H7 (cell line): ENCODE data around the gene FUT2. TPM values are rescaled to one million over a fixed set of nuclear protein-coding genes. Genes with fewer than 3 reads are reported as not detected.
"Not testable (repeated sequence)": the region's sequence is repeated elsewhere in the genome, so short reads cannot be mapped to it uniquely, and the experiment has no call there.

ENCODE experiments used
- DNase-seq: peaks from one replicate; pipeline ENCODE4 v3.0.0; 2012
- H3K27me3 ChIP-seq: 2 replicates; pipeline ENCODE4 v1.6.0; 2011; ENCODE audit warnings: mild to moderate bottlenecking, low read length; ENCODE audit not compliant: control insufficient read depth, insufficient read depth
- H3K36me3 ChIP-seq: replicated peaks from 2 replicates; pipeline ENCODE4 v1.5.1; 2011; ENCODE audit warnings: low read length; ENCODE audit not compliant: control insufficient read depth, insufficient read depth
- H3K4me3 ChIP-seq: 2 replicates; pipeline ENCODE4 v1.5.1; 2011; ENCODE audit warnings: low read depth, mild to moderate bottlenecking, control low read depth, low read length, moderate library complexity; ENCODE audit not compliant: insufficient read depth
- total RNA-seq: library from RNA; depleted of rRNA; stranded (reverse); fragments of >200 nt; shearing (Covaris generic); gene quantifications from 2 replicates; pipeline ENCODE4 v1.2.3, GENCODE V29; 2014

FUT2 gene
- total RNA-seq, 1 experiment from 2014 or later: 1.8 TPM

- no peak overlapping the region for H3K4me3 ChIP-seq
- DNase-seq: no peak
- peaks cover 12% of the 10 kb centered on the region for H3K27me3 ChIP-seq
- no peaks in the 10 kb centered on the region for H3K36me3 ChIP-seq
Observed at GRCh38 chr19:48676887-48677286, 18.9 kb upstream of the FUT2 start.

GRCh38 chr19:48678201-48678600 lies 17.6 kb upstream of the FUT2 start:
- DNase-seq: peak; percentile 23
- peaks cover 12% of the 10 kb centered on the region for H3K27me3 ChIP-seq
- no peak overlapping the region for H3K4me3 ChIP-seq
- H3K36me3 ChIP-seq: no peaks in the 10 kb centered on the region

- not testable (repeated sequence) for H3K4me3 ChIP-seq, H3K27me3 ChIP-seq, H3K36me3 ChIP-seq
- DNase-seq: peak; percentile 28
Observed at GRCh38 chr19:48680006-48680405, 15.8 kb upstream of the FUT2 start.

GRCh38 chr19:48680436-48681126 lies 15.2 kb upstream of the FUT2 start:
- Histone ChIP-seq H3K27me3 (peaks cover 1% of the 10 kb centered on the region; the same call in 1 of the 2 replicates), H3K4me3 (no peak overlapping the region), H3K36me3 (no peaks in the 10 kb centered on the region)
- DNase-seq: peak; percentile 38

- DNase-seq: peak; percentile 25
- H3K27me3 ChIP-seq: peaks cover 1% of the 10 kb centered on the region; the same call in 1 of the 2 replicates
Observed at GRCh38 chr19:48681127-48681470, 14.7 kb upstream of the FUT2 start.

GRCh38 chr19:48683349-48683748 lies 12.4 kb upstream of the FUT2 start:
- DNase-seq: peak; percentile 47
- Histone ChIP-seq H3K27me3 (no peaks in the 10 kb centered on the region), H3K4me3 (no peak overlapping the region), H3K36me3 (no peaks in the 10 kb centered on the region)

More at GRCh38 chr19:48681127-48681470, 14.7 kb upstream of the FUT2 start:
- no peaks in the 10 kb centered on the region for H3K36me3 ChIP-seq
- no peak overlapping the region for H3K4me3 ChIP-seq

- Histone ChIP-seq H3K36me3 (no peaks in the 10 kb centered on the region), H3K4me3 (no peak overlapping the region), H3K27me3 (no peaks in the 10 kb centered on the region)
- peak; percentile 25 for DNase-seq
Observed at GRCh38 chr19:48685583-48685982, 10.2 kb upstream of the FUT2 start.

- Histone ChIP-seq H3K4me3 (no peak overlapping the region), H3K36me3 (no peaks in the 10 kb centered on the region), H3K27me3 (no peaks in the 10 kb centered on the region)
- no peak for DNase-seq
Observed at GRCh38 chr19:48686088-48686487, 9.7 kb upstream of the FUT2 start.

GRCh38 chr19:48686637-48687036 lies 9.1 kb upstream of the FUT2 start:
- H3K27me3 ChIP-seq, H3K36me3 ChIP-seq, DNase-seq, H3K4me3 ChIP-seq: not testable (repeated sequence)

GRCh38 chr19:48687776-48688175 lies 8.0 kb upstream of the FUT2 start:
- no peaks in the 10 kb centered on the region for H3K27me3 ChIP-seq
- no peak overlapping the region for H3K4me3 ChIP-seq
- H3K36me3 ChIP-seq: no peaks in the 10 kb centered on the region
- peak; percentile 18 for DNase-seq

GRCh38 chr19:48689449-48689848 lies 6.3 kb upstream of the FUT2 start:
- no peaks in the 10 kb centered on the region for H3K27me3 ChIP-seq
- DNase-seq: no peak
- no peaks in the 10 kb centered on the region for H3K36me3 ChIP-seq
- H3K4me3 ChIP-seq: no peak overlapping the region

GRCh38 chr19:48693629-48694028 lies 2.1 kb upstream of the FUT2 start:
- not testable (repeated sequence) for H3K4me3 ChIP-seq, H3K27me3 ChIP-seq, DNase-seq, H3K36me3 ChIP-seq

GRCh38 chr19:48696353-48697010 lies 711 bp downstream of the FUT2 start:
- DNase-seq: peak; percentile 86
- Histone ChIP-seq H3K4me3 (peak overlapping the region; percentile 79), H3K27me3 (no peaks in the 10 kb centered on the region), H3K36me3 (no peaks in the 10 kb centered on the region)

- DNase-seq: peak; percentile 14
- no peaks in the 10 kb centered on the region for H3K27me3 ChIP-seq
- no peak overlapping the region for H3K4me3 ChIP-seq
- no peaks in the 10 kb centered on the region for H3K36me3 ChIP-seq
Observed at GRCh38 chr19:48698046-48698445, 2.3 kb downstream of the FUT2 start.

GRCh38 chr19:48702701-48703100 lies 6.9 kb downstream of the FUT2 start:
- Histone ChIP-seq H3K36me3 (no peaks in the 10 kb centered on the region; the same call in 1 of the 2 replicates), H3K4me3 (no peak overlapping the region), H3K27me3 (no peaks in the 10 kb centered on the region)
- DNase-seq: no peak
